Measurements from ENCODE around the gene HBS1L.

- TF ChIP-seq, protein P1, sequence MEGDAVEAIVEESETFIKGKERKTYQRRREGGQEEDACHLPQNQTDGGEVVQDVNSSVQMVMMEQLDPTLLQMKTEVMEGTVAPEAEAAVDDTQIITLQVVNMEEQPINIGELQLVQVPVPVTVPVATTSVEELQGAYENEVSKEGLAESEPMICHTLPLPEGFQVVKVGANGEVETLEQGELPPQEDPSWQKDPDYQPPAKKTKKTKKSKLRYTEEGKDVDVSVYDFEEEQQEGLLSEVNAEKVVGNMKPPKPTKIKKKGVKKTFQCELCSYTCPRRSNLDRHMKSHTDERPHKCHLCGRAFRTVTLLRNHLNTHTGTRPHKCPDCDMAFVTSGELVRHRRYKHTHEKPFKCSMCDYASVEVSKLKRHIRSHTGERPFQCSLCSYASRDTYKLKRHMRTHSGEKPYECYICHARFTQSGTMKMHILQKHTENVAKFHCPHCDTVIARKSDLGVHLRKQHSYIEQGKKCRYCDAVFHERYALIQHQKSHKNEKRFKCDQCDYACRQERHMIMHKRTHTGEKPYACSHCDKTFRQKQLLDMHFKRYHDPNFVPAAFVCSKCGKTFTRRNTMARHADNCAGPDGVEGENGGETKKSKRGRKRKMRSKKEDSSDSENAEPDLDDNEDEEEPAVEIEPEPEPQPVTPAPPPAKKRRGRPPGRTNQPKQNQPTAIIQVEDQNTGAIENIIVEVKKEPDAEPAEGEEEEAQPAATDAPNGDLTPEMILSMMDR (IDR thresholded peaks at IDR 0.05), result no peak
- TF ChIP-seq TAF1 (IDR thresholded peaks at IDR 0.05; ENCODE audit: borderline replicate concordance, low read depth, low read length), result no peak
- no peak for TF ChIP-seq EP300 (IDR thresholded peaks at IDR 0.05; ENCODE audit: borderline replicate concordance in 1 of 2, low read depth in 1 of 2, low read length in 1 of 2)
- TF ChIP-seq, protein P2, sequence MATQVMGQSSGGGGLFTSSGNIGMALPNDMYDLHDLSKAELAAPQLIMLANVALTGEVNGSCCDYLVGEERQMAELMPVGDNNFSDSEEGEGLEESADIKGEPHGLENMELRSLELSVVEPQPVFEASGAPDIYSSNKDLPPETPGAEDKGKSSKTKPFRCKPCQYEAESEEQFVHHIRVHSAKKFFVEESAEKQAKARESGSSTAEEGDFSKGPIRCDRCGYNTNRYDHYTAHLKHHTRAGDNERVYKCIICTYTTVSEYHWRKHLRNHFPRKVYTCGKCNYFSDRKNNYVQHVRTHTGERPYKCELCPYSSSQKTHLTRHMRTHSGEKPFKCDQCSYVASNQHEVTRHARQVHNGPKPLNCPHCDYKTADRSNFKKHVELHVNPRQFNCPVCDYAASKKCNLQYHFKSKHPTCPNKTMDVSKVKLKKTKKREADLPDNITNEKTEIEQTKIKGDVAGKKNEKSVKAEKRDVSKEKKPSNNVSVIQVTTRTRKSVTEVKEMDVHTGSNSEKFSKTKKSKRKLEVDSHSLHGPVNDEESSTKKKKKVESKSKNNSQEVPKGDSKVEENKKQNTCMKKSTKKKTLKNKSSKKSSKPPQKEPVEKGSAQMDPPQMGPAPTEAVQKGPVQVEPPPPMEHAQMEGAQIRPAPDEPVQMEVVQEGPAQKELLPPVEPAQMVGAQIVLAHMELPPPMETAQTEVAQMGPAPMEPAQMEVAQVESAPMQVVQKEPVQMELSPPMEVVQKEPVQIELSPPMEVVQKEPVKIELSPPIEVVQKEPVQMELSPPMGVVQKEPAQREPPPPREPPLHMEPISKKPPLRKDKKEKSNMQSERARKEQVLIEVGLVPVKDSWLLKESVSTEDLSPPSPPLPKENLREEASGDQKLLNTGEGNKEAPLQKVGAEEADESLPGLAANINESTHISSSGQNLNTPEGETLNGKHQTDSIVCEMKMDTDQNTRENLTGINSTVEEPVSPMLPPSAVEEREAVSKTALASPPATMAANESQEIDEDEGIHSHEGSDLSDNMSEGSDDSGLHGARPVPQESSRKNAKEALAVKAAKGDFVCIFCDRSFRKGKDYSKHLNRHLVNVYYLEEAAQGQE (IDR thresholded peaks at IDR 0.05; ENCODE audit: low read depth, low read length), result no peak
- no peak for TF ChIP-seq JUND (IDR thresholded peaks at IDR 0.05)
Observed at GRCh38 chr6:135072753-135073152, 18.1 kb upstream of the HBS1L start.
